ENCODE results near the gene NAA25.

GRCh38 chr12:112049351-112049750 is 59.2 kb downstream of the NAA25 start:
- TF ChIP-seq, protein P1, sequence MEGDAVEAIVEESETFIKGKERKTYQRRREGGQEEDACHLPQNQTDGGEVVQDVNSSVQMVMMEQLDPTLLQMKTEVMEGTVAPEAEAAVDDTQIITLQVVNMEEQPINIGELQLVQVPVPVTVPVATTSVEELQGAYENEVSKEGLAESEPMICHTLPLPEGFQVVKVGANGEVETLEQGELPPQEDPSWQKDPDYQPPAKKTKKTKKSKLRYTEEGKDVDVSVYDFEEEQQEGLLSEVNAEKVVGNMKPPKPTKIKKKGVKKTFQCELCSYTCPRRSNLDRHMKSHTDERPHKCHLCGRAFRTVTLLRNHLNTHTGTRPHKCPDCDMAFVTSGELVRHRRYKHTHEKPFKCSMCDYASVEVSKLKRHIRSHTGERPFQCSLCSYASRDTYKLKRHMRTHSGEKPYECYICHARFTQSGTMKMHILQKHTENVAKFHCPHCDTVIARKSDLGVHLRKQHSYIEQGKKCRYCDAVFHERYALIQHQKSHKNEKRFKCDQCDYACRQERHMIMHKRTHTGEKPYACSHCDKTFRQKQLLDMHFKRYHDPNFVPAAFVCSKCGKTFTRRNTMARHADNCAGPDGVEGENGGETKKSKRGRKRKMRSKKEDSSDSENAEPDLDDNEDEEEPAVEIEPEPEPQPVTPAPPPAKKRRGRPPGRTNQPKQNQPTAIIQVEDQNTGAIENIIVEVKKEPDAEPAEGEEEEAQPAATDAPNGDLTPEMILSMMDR (IDR thresholded peaks at IDR 0.05; ENCODE audit: low read depth, low read length, missing input control): no peak
- TF ChIP-seq, protein P2, sequence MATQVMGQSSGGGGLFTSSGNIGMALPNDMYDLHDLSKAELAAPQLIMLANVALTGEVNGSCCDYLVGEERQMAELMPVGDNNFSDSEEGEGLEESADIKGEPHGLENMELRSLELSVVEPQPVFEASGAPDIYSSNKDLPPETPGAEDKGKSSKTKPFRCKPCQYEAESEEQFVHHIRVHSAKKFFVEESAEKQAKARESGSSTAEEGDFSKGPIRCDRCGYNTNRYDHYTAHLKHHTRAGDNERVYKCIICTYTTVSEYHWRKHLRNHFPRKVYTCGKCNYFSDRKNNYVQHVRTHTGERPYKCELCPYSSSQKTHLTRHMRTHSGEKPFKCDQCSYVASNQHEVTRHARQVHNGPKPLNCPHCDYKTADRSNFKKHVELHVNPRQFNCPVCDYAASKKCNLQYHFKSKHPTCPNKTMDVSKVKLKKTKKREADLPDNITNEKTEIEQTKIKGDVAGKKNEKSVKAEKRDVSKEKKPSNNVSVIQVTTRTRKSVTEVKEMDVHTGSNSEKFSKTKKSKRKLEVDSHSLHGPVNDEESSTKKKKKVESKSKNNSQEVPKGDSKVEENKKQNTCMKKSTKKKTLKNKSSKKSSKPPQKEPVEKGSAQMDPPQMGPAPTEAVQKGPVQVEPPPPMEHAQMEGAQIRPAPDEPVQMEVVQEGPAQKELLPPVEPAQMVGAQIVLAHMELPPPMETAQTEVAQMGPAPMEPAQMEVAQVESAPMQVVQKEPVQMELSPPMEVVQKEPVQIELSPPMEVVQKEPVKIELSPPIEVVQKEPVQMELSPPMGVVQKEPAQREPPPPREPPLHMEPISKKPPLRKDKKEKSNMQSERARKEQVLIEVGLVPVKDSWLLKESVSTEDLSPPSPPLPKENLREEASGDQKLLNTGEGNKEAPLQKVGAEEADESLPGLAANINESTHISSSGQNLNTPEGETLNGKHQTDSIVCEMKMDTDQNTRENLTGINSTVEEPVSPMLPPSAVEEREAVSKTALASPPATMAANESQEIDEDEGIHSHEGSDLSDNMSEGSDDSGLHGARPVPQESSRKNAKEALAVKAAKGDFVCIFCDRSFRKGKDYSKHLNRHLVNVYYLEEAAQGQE (IDR thresholded peaks at IDR 0.05): no peak
- TF ChIP-seq, protein P3, sequence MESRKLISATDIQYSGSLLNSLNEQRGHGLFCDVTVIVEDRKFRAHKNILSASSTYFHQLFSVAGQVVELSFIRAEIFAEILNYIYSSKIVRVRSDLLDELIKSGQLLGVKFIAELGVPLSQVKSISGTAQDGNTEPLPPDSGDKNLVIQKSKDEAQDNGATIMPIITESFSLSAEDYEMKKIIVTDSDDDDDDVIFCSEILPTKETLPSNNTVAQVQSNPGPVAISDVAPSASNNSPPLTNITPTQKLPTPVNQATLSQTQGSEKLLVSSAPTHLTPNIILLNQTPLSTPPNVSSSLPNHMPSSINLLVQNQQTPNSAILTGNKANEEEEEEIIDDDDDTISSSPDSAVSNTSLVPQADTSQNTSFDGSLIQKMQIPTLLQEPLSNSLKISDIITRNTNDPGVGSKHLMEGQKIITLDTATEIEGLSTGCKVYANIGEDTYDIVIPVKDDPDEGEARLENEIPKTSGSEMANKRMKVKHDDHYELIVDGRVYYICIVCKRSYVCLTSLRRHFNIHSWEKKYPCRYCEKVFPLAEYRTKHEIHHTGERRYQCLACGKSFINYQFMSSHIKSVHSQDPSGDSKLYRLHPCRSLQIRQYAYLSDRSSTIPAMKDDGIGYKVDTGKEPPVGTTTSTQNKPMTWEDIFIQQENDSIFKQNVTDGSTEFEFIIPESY (IDR thresholded peaks at IDR 0.05): no peak
- TF ChIP-seq GABPA (IDR thresholded peaks at IDR 0.05 in 1 of 2, conservative IDR thresholded peaks at IDR 0.05 in 1 of 2): no peak
- TF ChIP-seq, protein P4, sequence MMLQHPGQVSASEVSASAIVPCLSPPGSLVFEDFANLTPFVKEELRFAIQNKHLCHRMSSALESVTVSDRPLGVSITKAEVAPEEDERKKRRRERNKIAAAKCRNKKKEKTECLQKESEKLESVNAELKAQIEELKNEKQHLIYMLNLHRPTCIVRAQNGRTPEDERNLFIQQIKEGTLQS (IDR thresholded peaks at IDR 0.05): no peak
- TF ChIP-seq RAD21 (IDR thresholded peaks at IDR 0.05): no peak
- no peak for TF ChIP-seq SP1 (IDR thresholded peaks at IDR 0.05)

All from liver (tissue), 3 donors.